Astrocyte (in vitro differentiated cells and primary cell): Measurements from ENCODE around the gene CFI. TPM values are rescaled to one million over a fixed set of nuclear protein-coding genes. Genes with fewer than 3 reads are reported as not detected.

Experiments used
- DNase-seq: peaks from one replicate; pipeline ENCODE4 v3.0.0-alpha.2; 2010; ENCODE audit warnings: low read depth
- FAIRE-seq: peaks from 2 replicates; lab custom pipeline; 2011; peaks lifted over from hg19 to GRCh38; lab: Jason Lieb, UNC
- H2AFZ ChIP-seq: 2 replicates; pipeline ENCODE4 v1.6.0; 2012; ENCODE audit warnings: low read depth, low read length, inconsistent platforms
- H3K27ac ChIP-seq: 2 replicates; pipeline ENCODE4 v1.5.1; 2011; ENCODE audit warnings: low read depth, low read length, inconsistent platforms
- H3K27me3 ChIP-seq: 2 replicates; pipeline ENCODE4 v1.6.0; 2011; ENCODE audit warnings: low read length, inconsistent platforms; ENCODE audit not compliant: insufficient read depth
- H3K36me3 ChIP-seq: 2 replicates; pipeline ENCODE4 v1.5.1; 2011; ENCODE audit warnings: low read length, inconsistent platforms; ENCODE audit not compliant: insufficient read depth
- H3K4me1 ChIP-seq: 2 replicates; pipeline ENCODE4 v1.5.1; 2011; ENCODE audit warnings: low read length, inconsistent platforms; ENCODE audit not compliant: insufficient read depth
- H3K4me2 ChIP-seq: 2 replicates; pipeline ENCODE4 v1.6.0; 2012; ENCODE audit warnings: low read length, inconsistent platforms
- H3K4me3 ChIP-seq: 2 replicates; pipeline ENCODE4 v1.5.1; 2011; ENCODE audit warnings: low read depth, mild to moderate bottlenecking, low read length, inconsistent platforms; ENCODE audit not compliant: insufficient read depth
- H3K79me2 ChIP-seq: 2 replicates; pipeline ENCODE4 v1.6.0; 2012; ENCODE audit warnings: mild to moderate bottlenecking, low read length, inconsistent platforms; ENCODE audit not compliant: insufficient read depth
- H3K9ac ChIP-seq: 2 replicates; pipeline ENCODE4 v1.6.0; 2012; ENCODE audit warnings: mild to moderate bottlenecking, low read length, inconsistent platforms
- H3K9me3 ChIP-seq: 2 replicates; pipeline ENCODE4 v1.5.1; 2012; ENCODE audit warnings: low read depth, mild to moderate bottlenecking, low read length, inconsistent platforms; ENCODE audit not compliant: insufficient read depth
- H4K20me1 ChIP-seq: 2 replicates; pipeline ENCODE4 v1.6.0; 2012; ENCODE audit warnings: low read length, inconsistent platforms; ENCODE audit not compliant: insufficient read depth
- H3K27ac Mint-ChIP-seq: one replicate; pipeline ENCODE4 v1.8.0; 2021; ENCODE audit warnings: mild to moderate bottlenecking, mixed read lengths; ENCODE audit not compliant: unreplicated experiment
- H3K27me3 Mint-ChIP-seq: one replicate; pipeline ENCODE4 v1.8.0; 2021; ENCODE audit warnings: low read depth, mixed read lengths; ENCODE audit not compliant: unreplicated experiment
- H3K36me3 Mint-ChIP-seq: one replicate; pipeline ENCODE4 v1.8.0; 2021; ENCODE audit warnings: low read depth, mixed read lengths; ENCODE audit not compliant: unreplicated experiment
- H3K4me1 Mint-ChIP-seq: one replicate; pipeline ENCODE4 v1.8.0; 2021; ENCODE audit warnings: low read depth, mixed read lengths; ENCODE audit not compliant: unreplicated experiment
- H3K4me3 Mint-ChIP-seq: one replicate; pipeline ENCODE4 v1.8.0; 2021; ENCODE audit warnings: mild to moderate bottlenecking, moderate library complexity, mixed read lengths; ENCODE audit not compliant: unreplicated experiment
- H3K9me3 Mint-ChIP-seq: one replicate; pipeline ENCODE4 v1.8.0; 2021; ENCODE audit warnings: mild to moderate bottlenecking, mixed read lengths; ENCODE audit not compliant: unreplicated experiment
- EZH2 ChIP-seq: IDR thresholded peaks from 2 replicates; pipeline ENCODE4 v1.6.1; 2012; ENCODE audit warnings: mild to moderate bottlenecking, low read length, inconsistent platforms; ENCODE audit not compliant: insufficient read depth
- total RNA-seq: library from RNA; stranded (reverse); gene quantifications from 2 replicates; pipeline ENCODE4 v1.2.1, GENCODE V29; 2021
- TF ChIP-seq, protein P1 (sequence below): IDR thresholded peaks from 2 replicates; pipeline ENCODE4 v1.5.1; 2011; ENCODE audit warnings: low read depth, mild to moderate bottlenecking, inconsistent platforms, low read length, moderate library complexity; ENCODE audit not compliant: insufficient read depth

Gene CFI
- total RNA-seq, 1 donor from 2014 or later = not detected

DNA sequence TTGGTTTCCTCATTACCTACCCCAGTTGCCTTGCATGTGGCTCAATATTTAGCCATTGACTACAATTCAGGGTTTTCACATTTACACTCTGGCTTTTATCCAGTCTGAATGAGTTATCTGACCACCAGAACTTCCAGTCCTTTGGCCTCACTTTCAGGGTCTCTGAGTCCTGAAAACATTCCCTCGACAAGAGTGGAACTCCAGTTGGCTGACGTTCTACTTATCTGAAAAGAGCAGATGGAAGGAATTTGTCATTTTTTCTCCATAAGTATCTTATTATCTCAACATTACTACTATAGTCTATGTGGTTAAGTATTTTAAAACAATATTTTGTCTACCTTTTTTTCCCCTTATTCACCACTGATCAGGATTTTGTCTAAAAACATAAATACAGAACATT, 93.4 kb downstream of the CFI start:
- no peaks in the 10 kb centered on the region for H3K36me3 ChIP-seq
- no peak overlapping the region for H3K4me3 Mint-ChIP-seq
- peaks cover 3% of the 10 kb centered on the region for H3K4me1 Mint-ChIP-seq
- FAIRE-seq (no peak), DNase-seq (no peak)
- no peaks in the 10 kb centered on the region for H4K20me1 ChIP-seq
- H3K9me3 ChIP-seq = no peaks in the 10 kb centered on the region
- no peaks in the 10 kb centered on the region for H3K36me3 Mint-ChIP-seq
- TF ChIP-seq EZH2 = no peak
- TF ChIP-seq, protein P1, sequence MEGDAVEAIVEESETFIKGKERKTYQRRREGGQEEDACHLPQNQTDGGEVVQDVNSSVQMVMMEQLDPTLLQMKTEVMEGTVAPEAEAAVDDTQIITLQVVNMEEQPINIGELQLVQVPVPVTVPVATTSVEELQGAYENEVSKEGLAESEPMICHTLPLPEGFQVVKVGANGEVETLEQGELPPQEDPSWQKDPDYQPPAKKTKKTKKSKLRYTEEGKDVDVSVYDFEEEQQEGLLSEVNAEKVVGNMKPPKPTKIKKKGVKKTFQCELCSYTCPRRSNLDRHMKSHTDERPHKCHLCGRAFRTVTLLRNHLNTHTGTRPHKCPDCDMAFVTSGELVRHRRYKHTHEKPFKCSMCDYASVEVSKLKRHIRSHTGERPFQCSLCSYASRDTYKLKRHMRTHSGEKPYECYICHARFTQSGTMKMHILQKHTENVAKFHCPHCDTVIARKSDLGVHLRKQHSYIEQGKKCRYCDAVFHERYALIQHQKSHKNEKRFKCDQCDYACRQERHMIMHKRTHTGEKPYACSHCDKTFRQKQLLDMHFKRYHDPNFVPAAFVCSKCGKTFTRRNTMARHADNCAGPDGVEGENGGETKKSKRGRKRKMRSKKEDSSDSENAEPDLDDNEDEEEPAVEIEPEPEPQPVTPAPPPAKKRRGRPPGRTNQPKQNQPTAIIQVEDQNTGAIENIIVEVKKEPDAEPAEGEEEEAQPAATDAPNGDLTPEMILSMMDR = no peak
- no peak overlapping the region for H3K9ac ChIP-seq
- no peaks in the 10 kb centered on the region for H3K9me3 Mint-ChIP-seq
- H3K4me3 ChIP-seq = no peak overlapping the region
- H3K4me1 ChIP-seq = no peaks in the 10 kb centered on the region
- no peak overlapping the region for H3K4me2 ChIP-seq
- H3K27me3 Mint-ChIP-seq = no peaks in the 10 kb centered on the region
- H3K79me2 ChIP-seq = no peaks in the 10 kb centered on the region
- no peak overlapping the region for H3K27ac ChIP-seq
- no peak overlapping the region for H2AFZ ChIP-seq
- H3K27ac Mint-ChIP-seq = no peak overlapping the region
- H3K27me3 ChIP-seq = no peaks in the 10 kb centered on the region

DNA sequence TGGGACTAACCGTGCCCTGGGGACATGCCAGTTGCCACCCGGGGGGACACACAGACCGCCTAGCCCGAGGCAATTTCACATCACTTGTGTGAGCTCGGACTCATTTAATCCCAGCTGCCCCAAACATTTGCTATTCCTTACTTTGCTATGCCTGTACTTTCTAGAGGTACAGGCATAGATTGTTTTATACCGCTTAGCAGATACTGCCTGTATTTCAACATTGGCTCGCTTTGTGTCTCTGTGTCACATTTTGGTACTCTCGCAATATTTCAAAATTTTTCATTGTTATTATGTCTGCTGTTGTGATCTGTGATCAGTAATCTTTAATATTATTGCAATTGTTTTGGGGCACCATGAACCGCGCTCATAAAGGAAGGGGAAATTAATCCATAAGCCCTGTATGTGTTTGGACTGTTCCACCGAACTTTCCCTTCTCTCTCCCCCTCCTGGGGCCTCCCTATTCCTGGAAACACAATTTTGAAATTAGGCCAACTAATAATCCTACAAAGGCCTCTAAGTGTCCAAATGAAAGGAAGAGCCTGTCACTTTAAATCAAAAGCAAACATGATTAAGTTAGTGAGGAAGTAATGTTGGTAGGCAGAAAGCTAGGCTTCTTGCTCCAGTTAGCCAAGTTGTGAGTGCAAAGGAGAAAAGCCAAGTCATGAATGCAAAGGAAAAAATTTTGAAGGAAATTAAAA, 98.0 kb downstream of the CFI start:
- H3K27ac ChIP-seq = peak overlapping the region; percentile 9
- peak overlapping the region; percentile 93 for H3K4me3 Mint-ChIP-seq
- no peak for DNase-seq
- H3K9me3 Mint-ChIP-seq = no peaks in the 10 kb centered on the region
- H4K20me1 ChIP-seq = no peaks in the 10 kb centered on the region
- H3K27me3 Mint-ChIP-seq = no peaks in the 10 kb centered on the region
- peaks cover 22% of the 10 kb centered on the region for H3K79me2 ChIP-seq
- H3K27me3 ChIP-seq = no peaks in the 10 kb centered on the region
- H3K27ac Mint-ChIP-seq = no peak overlapping the region
- H2AFZ ChIP-seq = peak overlapping the region; percentile 94
- no peaks in the 10 kb centered on the region for H3K36me3 Mint-ChIP-seq
- H3K4me1 ChIP-seq = no peaks in the 10 kb centered on the region
- no peak for FAIRE-seq
- peak overlapping the region; percentile 81 for H3K9ac ChIP-seq
- H3K9me3 ChIP-seq = no peaks in the 10 kb centered on the region
- peak overlapping the region; percentile 82 for H3K4me3 ChIP-seq
- TF ChIP-seq, protein P1 = no peak
- no peak for TF ChIP-seq EZH2
- H3K4me2 ChIP-seq = peak overlapping the region; percentile 97
- H3K36me3 ChIP-seq = no peaks in the 10 kb centered on the region
- peaks cover 6% of the 10 kb centered on the region for H3K4me1 Mint-ChIP-seq

DNA sequence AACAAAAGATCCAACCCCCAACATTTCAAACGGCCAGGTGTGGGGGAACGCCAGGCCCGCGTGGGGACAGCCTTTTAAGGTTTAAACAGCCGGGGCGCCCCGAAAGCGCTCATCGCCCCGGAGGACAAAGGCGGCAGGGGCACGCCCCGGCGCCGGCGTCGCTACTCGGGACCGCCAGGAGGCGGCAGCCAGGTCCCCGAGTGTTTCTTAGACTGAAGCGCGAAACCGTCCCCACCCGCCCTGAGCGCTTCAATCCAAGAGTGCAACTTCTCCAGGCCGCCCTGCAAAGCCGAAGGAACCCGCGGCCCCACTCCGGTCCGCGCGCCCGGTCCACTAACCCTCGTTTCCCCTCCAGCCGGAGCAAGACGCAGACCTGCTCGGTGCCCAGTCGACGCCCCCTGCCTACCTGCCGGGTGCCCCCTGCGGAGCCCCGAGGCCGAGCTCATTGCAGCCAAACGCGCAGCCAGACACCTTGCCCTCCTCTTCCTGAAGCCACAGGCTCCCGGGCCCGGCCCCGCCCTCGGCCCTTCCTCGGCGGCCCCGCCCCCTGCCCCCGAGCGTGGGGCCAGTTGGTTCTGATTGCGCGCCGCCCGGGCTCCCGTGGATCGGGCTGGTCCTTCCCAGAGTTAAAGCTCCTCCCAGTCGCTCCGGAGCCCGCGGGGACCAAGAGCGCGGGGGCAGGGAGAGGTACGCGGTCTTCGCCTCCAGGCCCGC, 98.7 kb downstream of the CFI start, which contains the start of gene CASP6:
Gene CASP6, minus strand, starts transcription at position 496 of the 714 bp plus-strand sequence. Its CDS starts 50 bp downstream, at position 446.
- peaks cover 6% of the 10 kb centered on the region for H3K4me1 Mint-ChIP-seq

More for the DNA sequence above, 98.7 kb downstream of the CFI start, which contains the start of gene CASP6:
- DNase-seq (peak; percentile 54), FAIRE-seq (no peak)
- Histone ChIP-seq H3K4me3 (peak within 1 kb of the TSS; percentile 82), H3K27ac (peak within 1 kb of the TSS; percentile 57), H3K4me2 (peak within 1 kb of the TSS; percentile 97), H3K9ac (peak within 1 kb of the TSS; percentile 81), H2AFZ (peak within 1 kb of the TSS; percentile 94), H3K79me2 (peaks cover 22% of the 10 kb centered on the region), H4K20me1 (no peaks in the 10 kb centered on the region), H3K27me3 (no peaks in the 10 kb centered on the region), H3K4me1 (no peaks in the 10 kb centered on the region), H3K9me3 (no peaks in the 10 kb centered on the region), H3K36me3 (no peaks in the 10 kb centered on the region)
- peak within 1 kb of the TSS; percentile 76 for H3K27ac Mint-ChIP-seq
- no peaks in the 10 kb centered on the region for H3K27me3 Mint-ChIP-seq
- H3K36me3 Mint-ChIP-seq = no peaks in the 10 kb centered on the region
- H3K9me3 Mint-ChIP-seq = no peaks in the 10 kb centered on the region
- H3K4me3 Mint-ChIP-seq = peak within 1 kb of the TSS; percentile 93
- TF ChIP-seq EZH2 = no peak
- TF ChIP-seq, protein P1 = peak; percentile 37
